GM13976 (cell line): ENCODE data around the gene GNAT1.

ENCODE experiments used
- DNase-seq: peaks from one replicate; pipeline ENCODE4 v3.0.0; 2012; ENCODE audit warnings: low spot score
- CTCF ChIP-seq: IDR thresholded peaks from 2 replicates; pipeline ENCODE4 v1.5.1; 2012; ENCODE audit warnings: borderline replicate concordance, mild to moderate bottlenecking; ENCODE audit not compliant: insufficient read depth; ENCODE audit errors: extremely low read depth, missing control alignments, control extremely low read depth
- in situ Hi-C: fragments of 300-500 bp; cut with MboI; formaldehyde crosslinking; loops from one replicate; pipeline ENCODE4 v1.12.0; 2022; ENCODE audit warnings: low sequenced_read_pairs, mixed read lengths, inconsistent platforms; ENCODE audit not compliant: unreplicated experiment

GNAT1 gene

GRCh38 chr3:50155891-50156290 is 35.5 kb upstream of the GNAT1 start:
- no peak for TF ChIP-seq CTCF
- in situ Hi-C loops = no loop called here
- DNase-seq = no peak

- in situ Hi-C loops = no loop called here
- no peak for DNase-seq
- TF ChIP-seq CTCF = no peak
Measured at GRCh38 chr3:50156549-50157493, 34.6 kb upstream of the GNAT1 start.

GRCh38 chr3:50157827-50158529 is 33.4 kb upstream of the GNAT1 start:
- in situ Hi-C loops = no loop called here
- no peak for DNase-seq
- no peak for TF ChIP-seq CTCF

- no peak for DNase-seq
- in situ Hi-C loops = no loop called here
- no peak for TF ChIP-seq CTCF
Measured at GRCh38 chr3:50158530-50159146, 32.8 kb upstream of the GNAT1 start.

- no peak for TF ChIP-seq CTCF
- DNase-seq = no peak
- in situ Hi-C loops = no loop called here
Measured at GRCh38 chr3:50160561-50160983, 30.8 kb upstream of the GNAT1 start.

GRCh38 chr3:50161320-50161719 is 30.1 kb upstream of the GNAT1 start:
- in situ Hi-C loops = no loop called here

More at GRCh38 chr3:50161320-50161719, 30.1 kb upstream of the GNAT1 start:
- TF ChIP-seq CTCF = no peak
- no peak for DNase-seq
